Right cardiac atrium (tissue), 5 donors: ENCODE measurements around the gene CHP2. TPM values are rescaled to one million over a fixed set of nuclear protein-coding genes. Genes with fewer than 3 reads are reported as not detected.
"Not testable (repeated sequence)": the region's sequence is repeated elsewhere in the genome, so short reads cannot be mapped to it uniquely, and the experiment has no call there.

Experiments
- ATAC-seq, 2 donors: fragments of 200-7000 bp; cut with Tn5 transposase; one replicate each; pipeline versions ENCODE4 v1.8.0 to v1.9.1; 2020; ENCODE audit warnings: moderate library complexity in 2 of 2, mild to moderate bottlenecking in 1 of 2
- DNase-seq, 3 donors: peaks; one replicate each; pipeline ENCODE4 v3.0.0-alpha.2; 2020
- H3K27ac ChIP-seq: one replicate; pipeline ENCODE4 v1.5.1; 2013; ENCODE audit warnings: mild to moderate bottlenecking, low read length, control low read depth, moderate library complexity
- H3K27me3 ChIP-seq: one replicate; pipeline ENCODE4 v1.6.1; 2013; ENCODE audit not compliant: control insufficient read depth, insufficient read depth
- H3K4me1 ChIP-seq: one replicate; pipeline ENCODE4 v1.6.1; 2013; ENCODE audit warnings: low read length; ENCODE audit not compliant: control insufficient read depth, insufficient read depth
- H3K4me3 ChIP-seq: one replicate; pipeline ENCODE4 v1.5.1; 2013; ENCODE audit warnings: low read length, control low read depth
- H3K9me3 ChIP-seq: one replicate; pipeline ENCODE4 v1.6.1; 2013; ENCODE audit warnings: low read length; ENCODE audit not compliant: control insufficient read depth
- WGBS: extraction: QIAGEN DNeasy Blood & Tissue Kit; methylation state at CpG from one replicate; pipeline ENCODE4 v1.1.7; 2013; 5-methylcytosine and 5-hydroxymethylcytosine counted together
- intact Hi-C, 4 donors: fragments of 100-400 bp; cut with DNase I; formaldehyde crosslinking; loops; one replicate each; pipeline versions ENCODE4 v1.11.0 to v1.14.0; 2022 to 2023
- polyA plus RNA-seq: library from polyadenylated mRNA; stranded (reverse); fragments of 200-250 nt; gene quantifications from one replicate; pipeline ENCODE4 v1.2.3, GENCODE V29; 2013
- total RNA-seq, 4 donors: library from RNA; stranded (reverse); fragmentation: NEBNext Ultra II Directional; extraction: Animal tissue kit (Norgen Biotek cat#: 25700); gene quantifications; one replicate each; pipeline ENCODE4 v1.2.1, GENCODE V29; 2021
- donor health status: healthy with polysubstance abuse.
- donor health status: DM: no; HTN: yes; CAD: no.
- donor health status: DM: no; HTN: no; CAD: no.
- donor health status: DM: no; HTN: yes; CAD: no; lungs with severe emphysema.
- donor health status: DM: yes; HTN: yes; CAD: no.

CHP2 gene
- total and polyA plus RNA-seq, 5 donors = 0.07 TPM; not detected in 4

GRCh38 chr16:23724785-23725131 is 30.1 kb upstream of the CHP2 start:
- ATAC-seq = no peak
- intact Hi-C loops = no loop called here
- Histone ChIP-seq H3K27me3 (no peaks in the 10 kb centered on the region), H3K27ac (no peak overlapping the region), H3K4me3 (no peak overlapping the region), H3K4me1 (peaks cover 1% of the 10 kb centered on the region), H3K9me3 (no peaks in the 10 kb centered on the region)
- DNase-seq = no peak
- 60% methylated on average over 3 of the region's 3 CpGs for WGBS

GRCh38 chr16:23726710-23727109 is 28.1 kb upstream of the CHP2 start:
- no peak overlapping the region for H3K4me3 ChIP-seq
- no peaks in the 10 kb centered on the region for H3K27me3 ChIP-seq
- intact Hi-C loops = no loop called here
- ATAC-seq (no peak), DNase-seq (no peak)
- H3K27ac ChIP-seq = no peak overlapping the region
- WGBS = 71% methylated on average over 3 of the region's 3 CpGs
- H3K9me3 ChIP-seq = no peaks in the 10 kb centered on the region
- H3K4me1 ChIP-seq = peaks cover 1% of the 10 kb centered on the region

- no peak overlapping the region for H3K27ac ChIP-seq
- ATAC-seq (no peak), DNase-seq (no peak)
- no peak overlapping the region for H3K4me3 ChIP-seq
- peaks cover 1% of the 10 kb centered on the region for H3K4me1 ChIP-seq
- intact Hi-C loops = no loop called here
- H3K27me3 ChIP-seq = no peaks in the 10 kb centered on the region
- 61% methylated on average over 10 of the region's 10 CpGs for WGBS
- no peaks in the 10 kb centered on the region for H3K9me3 ChIP-seq
Observed at GRCh38 chr16:23728112-23728477, 26.7 kb upstream of the CHP2 start.

GRCh38 chr16:23729503-23730424 is 25.1 kb upstream of the CHP2 start:
- WGBS = 76% methylated on average over 12 of the region's 12 CpGs
- DNase-seq (no peak), ATAC-seq (peak in 1 of 2 donors; percentile 33)
- Histone ChIP-seq H3K27me3 (no peaks in the 10 kb centered on the region), H3K4me3 (no peak overlapping the region), H3K4me1 (peaks cover 1% of the 10 kb centered on the region), H3K27ac (no peak overlapping the region), H3K9me3 (no peaks in the 10 kb centered on the region)
- intact Hi-C loops = loop anchor here in 2 of 4 donors (10.0 kb wide), 2 partner anchors 285 to 305 kb away; no protein-coding TSS in a partner anchor

- no peak for ATAC-seq
- 64% methylated on average over 19 of the region's 19 CpGs for WGBS
Observed at GRCh38 chr16:23734176-23734893, 20.5 kb upstream of the CHP2 start.

GRCh38 chr16:23737423-23738028 is 17.3 kb upstream of the CHP2 start:
- not testable (repeated sequence) for H3K27me3 ChIP-seq, H3K4me3 ChIP-seq, H3K4me1 ChIP-seq, H3K27ac ChIP-seq, DNase-seq, H3K9me3 ChIP-seq, ATAC-seq
- intact Hi-C loops = loop anchor here in 3 of 4 donors (5.0 to 10.0 kb wide), 3 partner anchors 277 to 300 kb away; no protein-coding TSS in a partner anchor
- WGBS = 87% methylated on average over 1 of the region's 1 CpG

More at GRCh38 chr16:23734176-23734893, 20.5 kb upstream of the CHP2 start:
- DNase-seq = no peak
- Histone ChIP-seq H3K4me3 (no peak overlapping the region), H3K27ac (no peak overlapping the region), H3K4me1 (no peaks in the 10 kb centered on the region), H3K27me3 (peaks cover 3% of the 10 kb centered on the region), H3K9me3 (no peaks in the 10 kb centered on the region)
- intact Hi-C loops = loop anchor here in 2 of 4 donors (10.0 kb wide), 2 partner anchors 280 to 300 kb away; no protein-coding TSS in a partner anchor

- H3K9me3 ChIP-seq = no peaks in the 10 kb centered on the region
- H3K4me1 ChIP-seq = no peaks in the 10 kb centered on the region
- H3K27me3 ChIP-seq = peaks cover 3% of the 10 kb centered on the region
- H3K4me3 ChIP-seq = no peak overlapping the region
- no peak for ATAC-seq
- DNase-seq = no peak
- H3K27ac ChIP-seq = no peak overlapping the region
- intact Hi-C loops = loop anchor here in 3 of 4 donors (5.0 to 10.0 kb wide), 3 partner anchors 275 to 298 kb away; no protein-coding TSS in a partner anchor
- 67% methylated on average over 1 of the region's 1 CpG for WGBS
Observed at GRCh38 chr16:23739516-23739915, 15.3 kb upstream of the CHP2 start.

- no peaks in the 10 kb centered on the region for H3K4me1 ChIP-seq
- H3K9me3 ChIP-seq = no peaks in the 10 kb centered on the region
- no peak overlapping the region for H3K4me3 ChIP-seq
- intact Hi-C loops = no loop called here
- peaks cover 3% of the 10 kb centered on the region for H3K27me3 ChIP-seq
- no peak for DNase-seq
- no peak overlapping the region for H3K27ac ChIP-seq
- WGBS = 32% methylated on average over 2 of the region's 2 CpGs
- ATAC-seq = no peak
Observed at GRCh38 chr16:23741675-23742303, 13.0 kb upstream of the CHP2 start.

- no peak for DNase-seq
- intact Hi-C loops = no loop called here
- Histone ChIP-seq H3K4me1 (no peaks in the 10 kb centered on the region), H3K4me3 (no peak overlapping the region), H3K27me3 (peaks cover 3% of the 10 kb centered on the region), H3K9me3 (no peaks in the 10 kb centered on the region), H3K27ac (no peak overlapping the region)
- 37% methylated on average over 4 of the region's 4 CpGs for WGBS
- ATAC-seq = no peak
Observed at GRCh38 chr16:23742766-23743165, 12.1 kb upstream of the CHP2 start.

- 76% methylated on average over 4 of the region's 4 CpGs for WGBS
- intact Hi-C loops = no loop called here
- no peak for DNase-seq
- H3K27ac ChIP-seq = no peak overlapping the region
- no peaks in the 10 kb centered on the region for H3K27me3 ChIP-seq
- no peak for ATAC-seq
- no peak overlapping the region for H3K4me3 ChIP-seq
- no peaks in the 10 kb centered on the region for H3K9me3 ChIP-seq
- H3K4me1 ChIP-seq = no peaks in the 10 kb centered on the region
Observed at GRCh38 chr16:23745263-23745662, 9.6 kb upstream of the CHP2 start.
